IPS-18a (cell line): ENCODE results near the gene RRM1.

Experiments used
- H3K27ac ChIP-seq: one replicate; pipeline ENCODE4 v1.5.1; 2013; ENCODE audit warnings: low read length
- H3K27me3 ChIP-seq: one replicate; pipeline ENCODE4 v1.6.1; 2013; ENCODE audit warnings: mild to moderate bottlenecking, low read length; ENCODE audit not compliant: control insufficient read depth, insufficient read depth
- H3K36me3 ChIP-seq: one replicate; pipeline ENCODE4 v1.6.1; 2013; ENCODE audit warnings: low read depth, low read length; ENCODE audit not compliant: control insufficient read depth
- H3K4me1 ChIP-seq: one replicate; pipeline ENCODE4 v1.6.1; 2013; ENCODE audit warnings: low read depth, low read length; ENCODE audit not compliant: control insufficient read depth
- H3K4me3 ChIP-seq: one replicate; pipeline ENCODE4 v1.5.1; 2013; ENCODE audit warnings: low read length
- H3K9ac ChIP-seq: one replicate; pipeline ENCODE4 v1.6.1; 2013; ENCODE audit warnings: mild to moderate bottlenecking, low read length, moderate library complexity
- H3K9me3 ChIP-seq: one replicate; pipeline ENCODE4 v1.6.1; 2013; ENCODE audit warnings: low read depth, low read length; ENCODE audit not compliant: control insufficient read depth

RRM1 gene

DNA sequence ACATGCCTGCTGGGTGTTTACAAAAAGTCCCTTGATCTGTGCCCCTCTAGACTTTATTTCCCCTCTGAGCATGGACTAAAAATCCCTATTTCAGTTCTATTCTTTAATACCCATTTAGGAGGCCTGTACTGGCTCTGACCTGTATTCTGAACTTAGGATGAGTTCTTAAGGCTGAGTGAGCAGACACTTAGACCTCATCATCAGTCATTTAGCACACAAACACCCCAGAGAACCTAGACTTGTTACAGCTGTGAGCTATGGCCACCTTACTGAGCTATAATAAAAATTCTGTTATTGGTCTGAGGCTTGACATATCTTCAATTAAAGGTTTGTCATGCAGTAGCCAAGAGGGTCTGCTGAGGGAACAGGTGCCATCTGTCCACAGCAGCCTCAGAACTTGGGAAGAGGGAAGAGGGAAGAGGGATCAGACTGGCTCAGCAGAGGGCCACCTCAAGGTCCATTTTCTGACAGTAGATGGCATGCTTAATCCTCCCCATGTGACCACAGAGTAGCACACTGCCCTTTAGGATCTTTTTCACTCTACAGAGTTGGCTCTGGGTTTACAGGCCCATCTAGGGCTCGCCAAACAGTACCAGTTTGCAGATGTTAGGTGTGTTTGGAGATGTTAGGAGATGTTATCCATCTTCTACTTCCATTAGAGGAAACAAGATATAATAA lies 30.2 kb upstream of the RRM1 start:
- no peak overlapping the region for H3K27ac ChIP-seq
- peaks cover 3% of the 10 kb centered on the region for H3K36me3 ChIP-seq
- H3K4me3 ChIP-seq, result no peak overlapping the region
- no peak overlapping the region for H3K9ac ChIP-seq
- no peaks in the 10 kb centered on the region for H3K27me3 ChIP-seq
- no peaks in the 10 kb centered on the region for H3K9me3 ChIP-seq
- H3K4me1 ChIP-seq, result no peaks in the 10 kb centered on the region

DNA sequence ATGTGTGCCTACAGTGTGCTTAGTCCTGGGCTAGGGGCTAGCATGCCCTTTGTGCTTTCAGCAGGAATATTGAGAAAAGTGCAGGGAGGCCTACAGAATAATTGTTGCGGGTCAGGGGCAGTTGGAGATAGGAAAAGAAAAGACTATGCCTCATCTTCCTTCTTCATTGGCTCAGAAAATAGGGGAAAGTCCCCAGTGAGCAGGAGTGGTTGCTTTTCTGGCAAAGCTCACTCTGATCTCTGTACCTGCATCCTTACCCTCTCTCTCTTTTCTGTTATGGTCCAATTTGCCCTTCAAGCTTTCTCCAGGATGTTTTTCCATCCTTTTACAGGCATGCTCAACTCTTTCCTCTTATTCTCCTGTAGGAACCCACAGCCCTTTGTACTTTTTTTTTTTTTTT lies 29.5 kb upstream of the RRM1 start:
- no peak overlapping the region for H3K4me3 ChIP-seq
- no peaks in the 10 kb centered on the region for H3K4me1 ChIP-seq
- no peak overlapping the region for H3K9ac ChIP-seq
- no peak overlapping the region for H3K27ac ChIP-seq
- peaks cover 3% of the 10 kb centered on the region for H3K36me3 ChIP-seq
- H3K27me3 ChIP-seq, result no peaks in the 10 kb centered on the region
- H3K9me3 ChIP-seq, result no peaks in the 10 kb centered on the region

DNA sequence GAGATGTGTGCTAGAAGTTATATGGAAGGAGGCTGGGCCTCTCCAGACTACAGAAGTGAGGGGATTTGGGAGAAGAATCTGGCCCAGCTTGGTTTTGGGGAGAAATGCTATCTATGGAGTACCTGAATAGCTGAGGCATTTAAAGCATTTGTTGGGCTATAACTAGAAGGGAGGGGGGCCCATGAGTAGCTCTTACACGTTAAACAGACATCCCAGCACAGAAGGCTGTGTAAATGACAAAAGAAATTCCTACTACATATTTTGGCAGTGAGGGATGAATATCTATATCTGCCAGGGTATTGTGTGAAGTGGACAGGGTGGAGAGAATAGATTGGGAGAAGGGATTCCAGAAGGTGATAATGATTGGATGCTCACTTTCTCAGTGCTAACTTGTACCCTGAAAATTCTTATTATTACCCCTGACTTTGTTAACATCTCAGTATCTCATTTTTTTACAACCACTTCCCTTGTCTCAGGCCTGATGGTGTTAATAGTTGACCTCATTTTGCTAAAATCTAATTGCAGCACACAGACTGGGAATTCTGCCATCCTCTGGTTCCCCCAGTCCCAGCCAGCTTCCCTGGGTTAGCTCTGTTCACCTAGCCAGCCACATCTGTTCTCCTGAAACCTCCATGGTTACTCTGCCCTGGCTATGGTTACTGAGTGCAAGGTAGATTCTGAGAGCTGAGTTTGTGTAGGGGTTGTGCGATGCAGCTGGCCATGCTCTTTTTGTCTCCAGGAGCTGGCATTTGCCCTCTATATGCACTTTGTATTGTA lies 28.8 kb upstream of the RRM1 start:
- H3K36me3 ChIP-seq, result no peaks in the 10 kb centered on the region
- H3K9me3 ChIP-seq, result no peaks in the 10 kb centered on the region
- no peak overlapping the region for H3K4me3 ChIP-seq
- no peak overlapping the region for H3K9ac ChIP-seq
- H3K4me1 ChIP-seq, result no peaks in the 10 kb centered on the region
- no peaks in the 10 kb centered on the region for H3K27me3 ChIP-seq
- no peak overlapping the region for H3K27ac ChIP-seq

DNA sequence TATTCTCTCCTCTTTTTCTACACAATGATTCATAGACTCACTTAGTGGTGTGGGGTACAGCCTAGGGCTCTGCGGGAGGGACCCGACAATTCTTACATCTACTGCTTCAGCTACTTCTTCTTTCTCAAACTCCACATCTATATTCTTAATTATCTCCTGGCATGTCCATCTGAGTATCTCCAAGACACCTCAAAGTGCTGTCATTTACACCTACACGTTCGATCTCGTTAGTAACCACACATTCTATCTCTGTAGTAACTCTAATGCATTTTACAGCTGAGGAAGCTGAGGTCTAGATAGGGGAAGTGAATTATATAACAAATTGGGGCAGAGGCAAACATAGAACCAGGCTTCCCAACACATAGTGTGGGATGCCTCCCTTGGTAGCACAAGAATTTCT lies 27.7 kb upstream of the RRM1 start:
- Histone ChIP-seq H3K36me3 (no peaks in the 10 kb centered on the region), H3K27me3 (no peaks in the 10 kb centered on the region), H3K4me1 (no peaks in the 10 kb centered on the region), H3K9ac (no peak overlapping the region), H3K9me3 (no peaks in the 10 kb centered on the region), H3K4me3 (no peak overlapping the region), H3K27ac (no peak overlapping the region)

DNA sequence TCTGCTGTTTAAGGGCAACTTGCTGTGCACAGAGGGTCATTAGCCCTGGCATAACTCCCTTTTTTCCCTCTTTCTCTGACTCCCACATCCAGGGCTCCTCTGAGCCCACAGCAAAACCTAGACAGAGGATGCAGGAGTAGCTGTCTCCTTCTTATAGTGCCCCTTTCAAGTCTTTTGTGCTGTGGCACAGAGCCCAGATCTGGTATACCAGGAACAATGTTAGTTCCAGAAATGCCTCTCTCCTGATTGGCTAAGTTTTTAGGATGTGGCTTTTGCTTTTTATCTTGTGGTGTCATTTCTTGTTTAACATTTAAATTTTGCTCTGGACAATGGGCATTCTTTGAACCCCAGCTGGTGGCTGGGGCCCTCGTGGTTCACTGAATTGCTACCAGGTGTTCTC lies 25.6 kb upstream of the RRM1 start:
- Histone ChIP-seq H3K27ac (no peak overlapping the region), H3K36me3 (no peaks in the 10 kb centered on the region), H3K27me3 (no peaks in the 10 kb centered on the region), H3K4me1 (no peaks in the 10 kb centered on the region), H3K9me3 (no peaks in the 10 kb centered on the region), H3K9ac (no peak overlapping the region), H3K4me3 (no peak overlapping the region)

DNA sequence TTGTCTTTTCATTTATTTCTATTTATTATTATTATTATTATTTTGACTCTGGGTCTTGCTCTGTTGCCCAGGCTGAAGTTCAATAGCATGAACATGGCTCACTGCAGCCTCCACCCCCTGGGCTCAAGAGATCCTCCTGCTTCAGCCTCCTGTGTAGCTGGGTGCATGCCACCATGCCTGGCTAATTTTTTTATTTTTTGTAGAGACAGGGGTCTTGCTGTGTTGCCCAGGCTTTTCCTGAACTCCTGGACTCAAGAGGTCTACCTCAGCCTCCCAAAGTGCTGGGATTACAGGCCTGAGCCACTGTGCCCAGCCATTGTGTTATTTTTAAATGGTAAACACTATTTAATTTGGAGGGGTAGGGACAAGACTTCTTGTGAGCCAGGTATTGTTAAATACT lies 23.3 kb upstream of the RRM1 start:
- no peaks in the 10 kb centered on the region for H3K36me3 ChIP-seq
- no peaks in the 10 kb centered on the region for H3K9me3 ChIP-seq
- H3K27ac ChIP-seq, result no peak overlapping the region
- no peak overlapping the region for H3K9ac ChIP-seq
- no peak overlapping the region for H3K4me3 ChIP-seq
- no peaks in the 10 kb centered on the region for H3K27me3 ChIP-seq
- no peaks in the 10 kb centered on the region for H3K4me1 ChIP-seq

DNA sequence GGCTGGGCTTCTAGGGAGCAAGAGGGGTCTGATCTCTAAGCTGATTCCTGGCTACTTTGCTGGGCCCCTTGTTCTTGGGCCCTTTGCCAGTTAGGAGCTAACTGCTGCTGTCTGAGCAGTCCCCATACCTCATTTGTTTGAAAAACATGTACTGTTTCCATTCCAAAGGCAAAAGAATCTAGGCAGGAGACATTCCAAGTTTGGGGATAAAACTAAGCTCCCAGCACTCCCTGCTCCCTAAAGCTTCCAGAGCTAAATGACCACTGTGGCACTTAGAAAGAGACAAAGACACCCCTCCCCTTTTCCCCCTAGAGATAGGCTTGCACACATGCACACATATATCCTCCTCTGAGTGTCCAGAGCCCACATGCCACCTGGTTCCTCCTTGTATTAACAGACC lies 22.7 kb upstream of the RRM1 start:
- no peak overlapping the region for H3K4me3 ChIP-seq
- no peaks in the 10 kb centered on the region for H3K36me3 ChIP-seq
- H3K9me3 ChIP-seq, result no peaks in the 10 kb centered on the region
- H3K9ac ChIP-seq, result no peak overlapping the region
- no peaks in the 10 kb centered on the region for H3K4me1 ChIP-seq
- H3K27ac ChIP-seq, result no peak overlapping the region
- H3K27me3 ChIP-seq, result no peaks in the 10 kb centered on the region

DNA sequence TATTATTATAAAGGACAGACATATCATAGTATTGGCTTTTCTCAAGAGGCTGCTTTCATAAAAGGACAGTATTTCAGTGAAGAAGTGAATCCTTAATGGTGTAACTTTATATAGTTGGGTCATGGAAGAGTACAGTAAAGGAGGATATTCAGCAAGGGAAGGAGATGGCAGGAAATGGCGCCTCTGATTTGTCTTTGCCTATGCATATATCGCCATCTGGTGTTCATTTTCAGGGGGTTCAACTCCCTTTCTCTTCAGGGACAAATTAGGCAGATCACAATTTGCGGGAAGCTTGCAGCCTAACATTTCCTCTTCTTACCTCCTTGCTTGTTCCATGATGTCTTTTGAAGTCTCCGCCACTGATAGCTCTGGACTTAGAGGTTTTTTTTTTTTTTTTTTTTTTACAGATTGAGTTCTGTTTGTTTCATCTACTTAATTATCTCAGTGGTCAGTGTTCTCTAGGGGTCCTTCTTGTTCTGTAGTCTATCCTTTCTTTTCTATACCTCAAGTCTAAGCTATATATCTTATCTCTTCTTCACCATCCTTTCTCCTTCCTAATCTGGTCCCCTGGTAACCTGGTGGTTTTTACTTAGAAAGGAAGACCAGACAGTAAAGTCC lies 21.8 kb upstream of the RRM1 start:
- no peak overlapping the region for H3K4me3 ChIP-seq
- H3K4me1 ChIP-seq, result no peaks in the 10 kb centered on the region
- H3K27ac ChIP-seq, result no peak overlapping the region
- H3K27me3 ChIP-seq, result no peaks in the 10 kb centered on the region
- H3K9ac ChIP-seq, result no peak overlapping the region
- H3K36me3 ChIP-seq, result no peaks in the 10 kb centered on the region
- no peaks in the 10 kb centered on the region for H3K9me3 ChIP-seq

DNA sequence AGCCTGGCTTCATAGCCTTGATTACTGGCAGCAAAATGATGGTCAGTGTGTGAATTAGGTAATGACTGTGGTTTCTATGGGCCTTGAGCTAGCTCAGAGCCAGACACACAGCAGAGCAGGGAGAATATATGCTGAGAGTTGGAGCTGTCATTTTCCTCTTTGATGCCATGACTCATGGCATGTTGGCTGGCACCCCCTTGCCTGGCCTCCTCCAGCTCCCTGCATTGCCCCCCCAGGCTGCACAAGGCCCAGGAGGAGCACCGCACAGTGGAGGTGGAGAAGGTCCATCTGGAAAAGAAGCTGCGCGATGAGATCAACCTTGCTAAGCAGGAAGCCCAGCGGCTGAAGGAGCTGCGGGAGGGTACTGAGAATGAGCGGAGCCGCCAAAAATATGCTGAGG lies 20.3 kb upstream of the RRM1 start:
- Histone ChIP-seq H3K4me3 (no peak overlapping the region), H3K4me1 (no peaks in the 10 kb centered on the region), H3K9me3 (no peaks in the 10 kb centered on the region), H3K27ac (no peak overlapping the region), H3K36me3 (no peaks in the 10 kb centered on the region), H3K9ac (no peak overlapping the region), H3K27me3 (no peaks in the 10 kb centered on the region)

DNA sequence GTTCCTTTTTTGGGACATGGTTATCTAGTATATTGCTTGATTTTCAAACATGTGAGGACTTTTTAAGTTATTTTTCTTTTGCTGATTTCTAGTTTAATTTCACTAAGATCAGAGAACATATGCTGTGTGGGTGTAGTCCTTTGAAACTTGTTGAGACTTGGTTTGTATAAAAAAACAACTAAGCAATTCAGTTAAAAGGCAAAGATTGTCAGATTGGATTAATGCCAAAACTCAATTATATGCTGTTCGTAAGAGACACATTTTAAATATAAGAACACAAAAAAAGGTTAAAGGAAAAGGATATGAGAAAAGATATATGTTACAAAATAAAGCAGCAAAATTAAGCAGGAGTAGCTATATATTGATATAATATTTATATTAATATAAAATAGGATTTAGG lies 17.8 kb upstream of the RRM1 start:
- Histone ChIP-seq H3K4me1 (no peaks in the 10 kb centered on the region), H3K9me3 (no peaks in the 10 kb centered on the region), H3K9ac (no peak overlapping the region), H3K4me3 (no peak overlapping the region), H3K36me3 (no peaks in the 10 kb centered on the region), H3K27me3 (no peaks in the 10 kb centered on the region), H3K27ac (no peak overlapping the region)

DNA sequence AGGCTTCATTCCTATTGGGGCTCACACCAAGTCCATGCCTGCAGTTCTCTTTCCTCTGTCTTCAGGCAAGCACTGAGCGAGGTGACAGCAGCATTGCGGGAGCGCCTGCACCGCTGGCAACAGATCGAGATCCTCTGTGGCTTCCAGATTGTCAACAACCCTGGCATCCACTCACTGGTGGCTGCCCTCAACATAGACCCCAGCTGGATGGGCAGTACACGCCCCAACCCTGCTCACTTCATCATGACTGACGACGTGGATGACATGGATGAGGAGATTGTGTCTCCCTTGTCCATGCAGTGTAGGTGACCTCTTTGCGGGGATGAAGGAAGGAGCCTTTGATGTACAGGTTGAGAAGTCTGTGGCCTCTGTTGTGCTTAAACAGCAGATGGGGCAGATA lies 11.4 kb upstream of the RRM1 start:
- Histone ChIP-seq H3K27ac (no peak overlapping the region), H3K36me3 (no peaks in the 10 kb centered on the region), H3K4me1 (no peaks in the 10 kb centered on the region), H3K9ac (no peak overlapping the region), H3K27me3 (no peaks in the 10 kb centered on the region), H3K9me3 (no peaks in the 10 kb centered on the region), H3K4me3 (no peak overlapping the region)
